ENCODE data around the gene ZFYVE1. TPM values are rescaled to one million over a fixed set of nuclear protein-coding genes. Genes with fewer than 3 reads are reported as not detected.

ZFYVE1 gene
- total RNA-seq, 6 experiments from 2014 or later = 13.6 to 18.3 (median 15.6) TPM

- Mint-ChIP-seq H3K27ac (no peak overlapping the region; the same call in 1 of the 2 replicates), H3K36me3 (ENCODE audit: low read depth) (peaks cover 4% of the 10 kb centered on the region), H3K9me3 (no peaks in the 10 kb centered on the region), H3K4me3 (no peak overlapping the region), H3K27me3 (ENCODE audit: insufficient read depth) (0 out of 2 replicates have a peak, but pooled peaks cover 3% of the 10 kb centered on the region), H3K4me1 (ENCODE audit: low read depth) (no peaks in the 10 kb centered on the region)
- no peak for DNase-seq
- TF ChIP-seq CTCF (IDR thresholded peaks at IDR 0.05) = no peak
These were observed 74.7 kb downstream of the ZFYVE1 start for GRCh38 chr14:72952171-72952570.

- Mint-ChIP-seq H3K36me3 (ENCODE audit: low read depth) (peaks cover 13% of the 10 kb centered on the region; the same call in 1 of the 2 replicates), H3K27ac (no peak overlapping the region), H3K9me3 (no peaks in the 10 kb centered on the region), H3K27me3 (ENCODE audit: insufficient read depth) (peaks cover 3% of the 10 kb centered on the region; the same call in 1 of the 2 replicates), H3K4me3 (no peak overlapping the region), H3K4me1 (ENCODE audit: low read depth) (no peaks in the 10 kb centered on the region)
- peak; percentile 47 for DNase-seq
- TF ChIP-seq CTCF (IDR thresholded peaks at IDR 0.05) = peak; percentile 98
These were observed 78.3 kb downstream of the ZFYVE1 start for GRCh38 chr14:72948481-72949138.

GRCh38 chr14:72947366-72948160 is 79.3 kb downstream of the ZFYVE1 start:
- Mint-ChIP-seq H3K4me3 (no peak overlapping the region), H3K9me3 (no peaks in the 10 kb centered on the region), H3K36me3 (ENCODE audit: low read depth) (peaks cover 16% of the 10 kb centered on the region), H3K4me1 (ENCODE audit: low read depth) (no peaks in the 10 kb centered on the region), H3K27ac (no peak overlapping the region), H3K27me3 (ENCODE audit: insufficient read depth) (peaks cover 3% of the 10 kb centered on the region; the same call in 1 of the 2 replicates)
- no peak for DNase-seq
- no peak for TF ChIP-seq CTCF (IDR thresholded peaks at IDR 0.05)

- Mint-ChIP-seq H3K27ac (no peak overlapping the region), H3K27me3 (ENCODE audit: insufficient read depth) (peaks cover 3% of the 10 kb centered on the region; the same call in 1 of the 2 replicates), H3K36me3 (ENCODE audit: low read depth) (peaks cover 22% of the 10 kb centered on the region), H3K9me3 (no peaks in the 10 kb centered on the region), H3K4me1 (ENCODE audit: low read depth) (no peaks in the 10 kb centered on the region), H3K4me3 (no peak overlapping the region)
- DNase-seq = no peak
- no peak for TF ChIP-seq CTCF (IDR thresholded peaks at IDR 0.05)
These were observed 80.4 kb downstream of the ZFYVE1 start for GRCh38 chr14:72946491-72946890.

GRCh38 chr14:72945356-72946027 is 81.4 kb downstream of the ZFYVE1 start:
- no peak overlapping the region for H3K27ac Mint-ChIP-seq
- no peak for TF ChIP-seq CTCF (IDR thresholded peaks at IDR 0.05)
- H3K4me1 Mint-ChIP-seq (ENCODE audit: low read depth) = no peaks in the 10 kb centered on the region
- DNase-seq = no peak
- no peak overlapping the region for H3K4me3 Mint-ChIP-seq
- peaks cover 24% of the 10 kb centered on the region for H3K36me3 Mint-ChIP-seq (ENCODE audit: low read depth)
- peaks cover 3% of the 10 kb centered on the region; the same call in 1 of the 2 replicates for H3K27me3 Mint-ChIP-seq (ENCODE audit: insufficient read depth)
- H3K9me3 Mint-ChIP-seq = no peaks in the 10 kb centered on the region

Measured in HFFc6 (cell line).